Stimulated activated memory B cell treated with anti-CD40 and anti-IgM and Interleukin-4, amounts not matched to agents 10 μg/mL and 1 μg/mL and 100 μg/mL, for 72 hours (primary cell): ENCODE data around the gene JUNB.
"Not testable (repeated sequence)": the region's sequence is repeated elsewhere in the genome, so short reads cannot be mapped to it uniquely, and the experiment has no call there.

Source experiments
- ATAC-seq: fragments of 150-1000 bp; cut with Tn5 transposase; 2 replicates; pipeline ENCODE4 v1.10.0; 2021
- H3K27ac Mint-ChIP-seq: one replicate; pipeline ENCODE4 v1.8.0; 2022; ENCODE audit warnings: mild to moderate bottlenecking, mixed read lengths
- H3K27me3 Mint-ChIP-seq: one replicate; pipeline ENCODE4 v1.8.0; 2022; ENCODE audit warnings: mixed read lengths
- H3K36me3 Mint-ChIP-seq: one replicate; pipeline ENCODE4 v1.8.0; 2022; ENCODE audit warnings: mixed read lengths
- H3K4me1 Mint-ChIP-seq: one replicate; pipeline ENCODE4 v1.8.0; 2022; ENCODE audit warnings: mixed read lengths
- H3K4me3 Mint-ChIP-seq: one replicate; pipeline ENCODE4 v1.8.0; 2022; ENCODE audit warnings: mild to moderate bottlenecking, moderate library complexity, mixed read lengths
- H3K9me3 Mint-ChIP-seq: one replicate; pipeline ENCODE4 v1.8.0; 2022; ENCODE audit warnings: mixed read lengths

The JUNB gene

GRCh38 chr19:12790628-12791344 lies 500 bp upstream of the JUNB start:
- Mint-ChIP-seq H3K4me3 (peak overlapping the region; percentile 96), H3K27ac (peak overlapping the region; percentile 91), H3K9me3 (no peaks in the 10 kb centered on the region), H3K27me3 (no peaks in the 10 kb centered on the region), H3K36me3 (peaks cover 12% of the 10 kb centered on the region), H3K4me1 (peaks cover 41% of the 10 kb centered on the region)
- no peak for ATAC-seq

- Mint-ChIP-seq H3K27me3 (no peaks in the 10 kb centered on the region), H3K36me3 (peaks cover 12% of the 10 kb centered on the region), H3K9me3 (no peaks in the 10 kb centered on the region), H3K27ac (peak overlapping the region; percentile 91), H3K4me3 (peak overlapping the region; percentile 96), H3K4me1 (peaks cover 50% of the 10 kb centered on the region)
- no peak for ATAC-seq
These were observed 966 bp downstream of the JUNB start for GRCh38 chr19:12792051-12792852.

- Mint-ChIP-seq H3K27me3 (no peaks in the 10 kb centered on the region), H3K4me3 (peak overlapping the region; percentile 96), H3K9me3 (no peaks in the 10 kb centered on the region), H3K27ac (peak overlapping the region; percentile 91), H3K4me1 (peaks cover 50% of the 10 kb centered on the region), H3K36me3 (peaks cover 12% of the 10 kb centered on the region)
- no peak for ATAC-seq
These were observed 1.6 kb downstream of the JUNB start for GRCh38 chr19:12792853-12793289.

- H3K4me1 Mint-ChIP-seq = peaks cover 44% of the 10 kb centered on the region
- peak overlapping the region; percentile 96 for H3K4me3 Mint-ChIP-seq
- peak overlapping the region; percentile 91 for H3K27ac Mint-ChIP-seq
- peak; percentile 61 for ATAC-seq
- H3K27me3 Mint-ChIP-seq = no peaks in the 10 kb centered on the region
- peaks cover 12% of the 10 kb centered on the region for H3K36me3 Mint-ChIP-seq
- no peaks in the 10 kb centered on the region for H3K9me3 Mint-ChIP-seq
These were observed 2.3 kb downstream of the JUNB start for GRCh38 chr19:12793290-12794195.

- Mint-ChIP-seq H3K27ac (peak overlapping the region; percentile 91), H3K4me1 (peaks cover 36% of the 10 kb centered on the region), H3K9me3 (no peaks in the 10 kb centered on the region), H3K27me3 (no peaks in the 10 kb centered on the region), H3K36me3 (peaks cover 12% of the 10 kb centered on the region), H3K4me3 (peak overlapping the region; percentile 70)
- ATAC-seq = no peak
These were observed 3.1 kb downstream of the JUNB start for GRCh38 chr19:12794196-12794941.

- no peak for ATAC-seq
- H3K36me3 Mint-ChIP-seq = peaks cover 12% of the 10 kb centered on the region
- H3K4me3 Mint-ChIP-seq = peak overlapping the region; percentile 21
- H3K4me1 Mint-ChIP-seq = peaks cover 35% of the 10 kb centered on the region
- no peaks in the 10 kb centered on the region for H3K9me3 Mint-ChIP-seq
- H3K27me3 Mint-ChIP-seq = no peaks in the 10 kb centered on the region
- H3K27ac Mint-ChIP-seq = peak overlapping the region; percentile 91
These were observed 3.7 kb downstream of the JUNB start for GRCh38 chr19:12794971-12795381.

- Mint-ChIP-seq H3K4me3 (peak overlapping the region; percentile 75), H3K27me3 (no peaks in the 10 kb centered on the region), H3K9me3 (no peaks in the 10 kb centered on the region), H3K36me3 (peaks cover 12% of the 10 kb centered on the region), H3K4me1 (peaks cover 33% of the 10 kb centered on the region), H3K27ac (peak overlapping the region; percentile 74)
- no peak for ATAC-seq
These were observed 5.1 kb downstream of the JUNB start for GRCh38 chr19:12796146-12797071.

- no peaks in the 10 kb centered on the region for H3K9me3 Mint-ChIP-seq
- no peak overlapping the region for H3K27ac Mint-ChIP-seq
These were observed 5.9 kb downstream of the JUNB start for GRCh38 chr19:12797141-12797587.

GRCh38 chr19:12797607-12798006 lies 6.3 kb downstream of the JUNB start:
- not testable (repeated sequence) for H3K36me3 Mint-ChIP-seq, H3K9me3 Mint-ChIP-seq, ATAC-seq, H3K27me3 Mint-ChIP-seq, H3K27ac Mint-ChIP-seq, H3K4me3 Mint-ChIP-seq
- H3K4me1 Mint-ChIP-seq = peaks cover 40% of the 10 kb centered on the region

More at GRCh38 chr19:12797141-12797587, 5.9 kb downstream of the JUNB start:
- no peak overlapping the region for H3K4me3 Mint-ChIP-seq
- H3K4me1 Mint-ChIP-seq = peaks cover 36% of the 10 kb centered on the region
- peaks cover 12% of the 10 kb centered on the region for H3K36me3 Mint-ChIP-seq
- H3K27me3 Mint-ChIP-seq = no peaks in the 10 kb centered on the region
- no peak for ATAC-seq

GRCh38 chr19:12799742-12800465 lies 8.6 kb downstream of the JUNB start:
- no peak overlapping the region for H3K4me3 Mint-ChIP-seq
- H3K36me3 Mint-ChIP-seq = no peaks in the 10 kb centered on the region

GRCh38 chr19:12800466-12800770 lies 9.1 kb downstream of the JUNB start:
- H3K27ac Mint-ChIP-seq = peak overlapping the region; percentile 83
- ATAC-seq = no peak
- H3K36me3 Mint-ChIP-seq = no peaks in the 10 kb centered on the region

More at GRCh38 chr19:12799742-12800465, 8.6 kb downstream of the JUNB start:
- no peak overlapping the region for H3K27ac Mint-ChIP-seq
- H3K4me1 Mint-ChIP-seq = peaks cover 30% of the 10 kb centered on the region
- no peak for ATAC-seq
- no peaks in the 10 kb centered on the region for H3K27me3 Mint-ChIP-seq
- H3K9me3 Mint-ChIP-seq = no peaks in the 10 kb centered on the region

GRCh38 chr19:12800923-12801465 lies 9.7 kb downstream of the JUNB start:
- Mint-ChIP-seq H3K4me3 (peak overlapping the region; percentile 83), H3K9me3 (no peaks in the 10 kb centered on the region), H3K4me1 (peaks cover 27% of the 10 kb centered on the region), H3K27ac (peak overlapping the region; percentile 83), H3K27me3 (no peaks in the 10 kb centered on the region), H3K36me3 (no peaks in the 10 kb centered on the region)
- ATAC-seq = no peak

More at GRCh38 chr19:12800466-12800770, 9.1 kb downstream of the JUNB start:
- Mint-ChIP-seq H3K9me3 (no peaks in the 10 kb centered on the region), H3K4me3 (peak overlapping the region; percentile 83), H3K4me1 (peaks cover 29% of the 10 kb centered on the region), H3K27me3 (no peaks in the 10 kb centered on the region)
